Fibroblast of mammary gland (primary cell): ENCODE results near the gene TMEM255A.

Experiments used
- DNase-seq: peaks from one replicate; pipeline ENCODE4 v3.0.0-alpha.2; 2010; ENCODE audit warnings: low read depth
- H3K4me3 ChIP-seq: 2 replicates; pipeline ENCODE4 v1.5.1; 2011; ENCODE audit warnings: low read depth, mild to moderate bottlenecking, low read length, moderate library complexity; ENCODE audit not compliant: control insufficient read depth
- CTCF ChIP-seq: conservative IDR thresholded peaks from 2 replicates; pipeline ENCODE4 v1.5.1; 2011; ENCODE audit warnings: low read depth, low read length, inconsistent platforms; ENCODE audit not compliant: control insufficient read depth, insufficient read depth

The TMEM255A gene

DNA sequence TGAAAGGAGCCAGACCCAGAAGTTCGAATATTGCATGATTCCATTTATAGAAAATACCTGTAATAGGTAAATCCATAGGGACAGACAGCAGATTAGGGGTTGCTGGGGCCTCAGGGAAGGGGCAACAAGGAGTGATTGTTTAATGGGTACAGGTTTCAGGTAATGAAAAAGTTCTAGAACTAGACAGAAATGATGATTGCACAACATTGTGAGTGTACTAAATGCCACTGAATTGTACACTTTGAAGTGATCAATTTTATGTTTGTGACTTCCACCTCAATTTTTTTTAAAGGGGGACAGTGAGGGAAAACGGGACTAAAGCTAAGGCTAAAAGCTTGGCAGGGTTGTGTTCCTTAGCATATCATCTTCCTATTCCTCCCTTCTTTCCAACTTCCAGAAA lies 37.1 kb downstream of the TMEM255A start:
- no peak for TF ChIP-seq CTCF
- no peak for DNase-seq
- H3K4me3 ChIP-seq = no peak overlapping the region

- DNase-seq = peak; percentile 2
- no peak for TF ChIP-seq CTCF
- no peak overlapping the region for H3K4me3 ChIP-seq
Measured at GRCh38 chrX:120271218-120271617, 40.0 kb downstream of the TMEM255A start.

DNA sequence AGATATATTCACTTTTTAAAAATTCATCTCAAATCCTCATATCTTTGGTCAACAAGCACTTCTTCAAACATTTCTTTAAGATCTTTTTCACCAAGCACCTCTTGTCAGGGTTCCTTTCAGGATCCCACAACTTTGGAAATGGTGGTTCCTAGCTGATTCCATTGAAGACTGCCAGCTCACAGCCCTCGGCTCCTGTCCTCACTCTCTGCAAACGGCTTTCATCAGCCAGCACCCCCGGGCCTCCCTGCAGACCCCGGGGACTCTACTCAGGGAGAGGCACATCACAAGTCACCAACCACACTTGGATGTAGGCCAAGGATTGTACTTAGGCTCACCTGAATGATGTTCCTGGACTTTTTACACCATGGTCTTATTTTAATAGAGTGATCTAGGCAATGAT lies 40.7 kb downstream of the TMEM255A start:
- H3K4me3 ChIP-seq = no peak overlapping the region
- DNase-seq = no peak
- no peak for TF ChIP-seq CTCF

GRCh38 chrX:120269373-120270035 lies 41.8 kb downstream of the TMEM255A start:
- H3K4me3 ChIP-seq = no peak overlapping the region
- peak; percentile 23 for DNase-seq
- no peak for TF ChIP-seq CTCF

- no peak for TF ChIP-seq CTCF
- no peak overlapping the region for H3K4me3 ChIP-seq
- DNase-seq = no peak
Measured at GRCh38 chrX:120264341-120264740, 46.9 kb downstream of the TMEM255A start.

- DNase-seq = no peak
- no peak overlapping the region for H3K4me3 ChIP-seq
- TF ChIP-seq CTCF = no peak
Measured at GRCh38 chrX:120262859-120263708, 48.2 kb downstream of the TMEM255A start.

DNA sequence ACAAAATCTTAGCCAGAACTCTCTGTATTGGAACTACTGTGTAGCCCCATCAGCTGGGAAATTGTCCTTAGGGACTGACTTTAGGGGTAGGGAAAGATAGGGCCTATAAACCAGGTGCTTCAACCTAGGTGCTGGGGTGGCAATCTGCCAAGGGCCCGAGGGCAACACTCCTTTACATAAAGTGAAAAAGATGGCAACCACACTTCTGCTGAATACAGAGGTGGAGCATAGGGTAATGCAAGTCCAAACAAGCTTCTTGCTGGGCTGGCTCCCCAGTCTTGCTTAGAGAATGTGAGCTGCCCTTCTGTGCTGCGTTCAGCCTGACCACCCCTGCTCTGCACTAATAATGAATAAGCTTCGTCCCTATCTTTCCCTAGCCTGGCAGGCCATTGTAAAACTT lies 50.9 kb downstream of the TMEM255A start:
- TF ChIP-seq CTCF = no peak
- DNase-seq = no peak
- no peak overlapping the region for H3K4me3 ChIP-seq
